Measurements from ENCODE around the gene CALM1. TPM values are rescaled to one million over a fixed set of nuclear protein-coding genes. Genes with fewer than 3 reads are reported as not detected.

Gene CALM1
- total and polyA plus RNA-seq, 2 experiments from 2014 or later, result 74.6 to 236 TPM

DNA sequence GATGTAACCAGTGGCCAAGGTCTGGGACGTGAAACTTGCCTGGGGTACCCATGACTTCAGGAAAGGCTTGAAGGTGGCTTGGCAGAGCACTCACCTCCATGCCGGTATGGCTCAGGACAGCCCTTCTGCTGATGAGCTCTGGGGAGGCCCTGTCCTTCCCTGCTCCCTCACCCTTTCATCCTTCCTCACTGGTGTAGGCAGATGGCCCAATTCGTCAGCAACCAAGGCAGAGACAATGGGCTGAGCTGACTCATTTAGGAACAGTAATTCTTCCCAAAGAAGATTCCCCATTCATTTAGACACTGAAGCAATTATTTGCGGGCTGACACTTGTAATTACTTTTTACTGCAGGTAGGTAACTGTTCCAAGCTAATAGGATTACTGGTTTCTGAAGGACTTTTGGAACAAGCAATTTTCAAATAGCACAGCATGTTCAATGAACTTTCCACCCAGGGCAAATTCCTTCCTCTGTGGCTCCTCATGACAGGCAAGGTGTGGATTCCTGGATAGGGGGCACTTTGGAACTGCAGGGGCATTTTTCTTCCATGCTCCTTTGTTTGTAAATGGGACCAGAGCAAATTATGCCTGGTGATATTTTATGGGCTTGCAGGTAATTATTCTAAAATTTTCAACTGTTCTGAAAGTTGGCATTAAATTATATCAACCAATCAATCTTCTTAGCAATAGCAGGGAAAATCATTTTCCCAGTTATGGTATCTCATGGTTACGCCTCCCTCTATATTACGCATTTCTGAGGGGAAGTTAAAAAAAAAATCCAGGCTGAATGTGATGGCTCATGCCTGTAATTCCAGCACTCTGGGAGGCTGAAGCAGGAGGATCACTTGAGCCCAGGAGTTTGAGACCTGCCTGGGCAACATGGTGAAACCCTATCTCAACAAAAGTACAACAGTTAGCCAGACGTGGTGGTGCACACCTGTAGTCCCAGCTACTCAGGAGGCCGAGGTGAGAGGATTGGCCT, 41.0 kb upstream of the CALM1 start:
- DNase-seq (ENCODE audit: low read depth in 1 of 2, low spot score in 1 of 2), result no peak
- Histone ChIP-seq H3K36me3 (no peaks in the 10 kb centered on the region), H3K4me1 (ENCODE audit: low read depth) (no peaks in the 10 kb centered on the region), H3K27ac (no peak overlapping the region), H3K9me3 (ENCODE audit: low read depth) (no peaks in the 10 kb centered on the region), H3K4me3 (no peak overlapping the region), H3K27me3 (no peaks in the 10 kb centered on the region)
- TF ChIP-seq, protein P1, sequence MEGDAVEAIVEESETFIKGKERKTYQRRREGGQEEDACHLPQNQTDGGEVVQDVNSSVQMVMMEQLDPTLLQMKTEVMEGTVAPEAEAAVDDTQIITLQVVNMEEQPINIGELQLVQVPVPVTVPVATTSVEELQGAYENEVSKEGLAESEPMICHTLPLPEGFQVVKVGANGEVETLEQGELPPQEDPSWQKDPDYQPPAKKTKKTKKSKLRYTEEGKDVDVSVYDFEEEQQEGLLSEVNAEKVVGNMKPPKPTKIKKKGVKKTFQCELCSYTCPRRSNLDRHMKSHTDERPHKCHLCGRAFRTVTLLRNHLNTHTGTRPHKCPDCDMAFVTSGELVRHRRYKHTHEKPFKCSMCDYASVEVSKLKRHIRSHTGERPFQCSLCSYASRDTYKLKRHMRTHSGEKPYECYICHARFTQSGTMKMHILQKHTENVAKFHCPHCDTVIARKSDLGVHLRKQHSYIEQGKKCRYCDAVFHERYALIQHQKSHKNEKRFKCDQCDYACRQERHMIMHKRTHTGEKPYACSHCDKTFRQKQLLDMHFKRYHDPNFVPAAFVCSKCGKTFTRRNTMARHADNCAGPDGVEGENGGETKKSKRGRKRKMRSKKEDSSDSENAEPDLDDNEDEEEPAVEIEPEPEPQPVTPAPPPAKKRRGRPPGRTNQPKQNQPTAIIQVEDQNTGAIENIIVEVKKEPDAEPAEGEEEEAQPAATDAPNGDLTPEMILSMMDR (IDR thresholded peaks at IDR 0.05; ENCODE audit: low read depth, low read length), result no peak

DNA sequence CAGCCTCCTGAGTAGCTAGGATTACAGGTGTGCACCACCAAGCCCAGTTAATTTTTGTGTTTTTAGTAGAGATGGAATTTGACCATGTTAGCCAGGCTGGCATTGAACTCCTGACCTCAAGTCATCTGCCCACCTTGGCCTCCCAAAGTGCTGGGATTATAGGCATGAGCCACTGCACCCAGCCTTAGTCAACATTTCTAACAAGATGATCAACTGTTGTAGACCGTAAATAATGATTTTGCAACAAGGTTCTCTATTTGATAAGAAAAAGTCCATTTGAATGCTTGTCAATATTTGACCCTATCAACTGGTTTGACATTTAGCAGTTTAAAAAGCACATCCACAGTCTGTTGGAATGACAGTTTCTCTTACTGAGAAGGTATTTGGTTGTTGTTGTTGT, 39.9 kb upstream of the CALM1 start:
- Histone ChIP-seq H3K27me3 (no peaks in the 10 kb centered on the region), H3K4me1 (ENCODE audit: low read depth) (no peaks in the 10 kb centered on the region), H3K4me3 (no peak overlapping the region), H3K27ac (no peak overlapping the region), H3K36me3 (no peaks in the 10 kb centered on the region), H3K9me3 (ENCODE audit: low read depth) (no peaks in the 10 kb centered on the region)
- TF ChIP-seq, protein P1 (IDR thresholded peaks at IDR 0.05; ENCODE audit: low read depth, low read length), result no peak
- no peak for DNase-seq (ENCODE audit: low read depth in 1 of 2, low spot score in 1 of 2)

DNA sequence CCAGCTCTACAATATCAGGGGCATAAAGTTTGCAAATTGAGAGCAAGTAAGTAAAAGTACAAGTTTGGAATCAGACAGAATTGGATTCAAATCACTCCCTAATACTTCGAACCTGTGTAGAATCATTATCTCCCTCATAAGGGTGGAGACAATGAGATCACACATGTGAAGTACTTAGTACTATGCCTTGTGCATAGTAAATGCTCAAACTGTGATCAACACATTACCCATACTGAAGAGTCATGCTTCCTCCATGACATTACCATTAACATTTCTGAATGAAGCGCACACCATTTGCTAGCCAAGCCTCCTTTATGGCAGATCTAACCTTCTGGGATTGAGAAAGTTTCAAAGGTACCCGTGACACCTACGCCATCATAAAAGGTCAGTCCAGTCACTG, 38.5 kb upstream of the CALM1 start:
- Histone ChIP-seq H3K4me3 (no peak overlapping the region), H3K27ac (no peak overlapping the region), H3K4me1 (ENCODE audit: low read depth) (no peaks in the 10 kb centered on the region), H3K27me3 (no peaks in the 10 kb centered on the region), H3K9me3 (ENCODE audit: low read depth) (no peaks in the 10 kb centered on the region), H3K36me3 (no peaks in the 10 kb centered on the region)
- DNase-seq (ENCODE audit: low read depth in 1 of 2, low spot score in 1 of 2), result no peak
- TF ChIP-seq, protein P1 (IDR thresholded peaks at IDR 0.05; ENCODE audit: low read depth, low read length), result no peak

DNA sequence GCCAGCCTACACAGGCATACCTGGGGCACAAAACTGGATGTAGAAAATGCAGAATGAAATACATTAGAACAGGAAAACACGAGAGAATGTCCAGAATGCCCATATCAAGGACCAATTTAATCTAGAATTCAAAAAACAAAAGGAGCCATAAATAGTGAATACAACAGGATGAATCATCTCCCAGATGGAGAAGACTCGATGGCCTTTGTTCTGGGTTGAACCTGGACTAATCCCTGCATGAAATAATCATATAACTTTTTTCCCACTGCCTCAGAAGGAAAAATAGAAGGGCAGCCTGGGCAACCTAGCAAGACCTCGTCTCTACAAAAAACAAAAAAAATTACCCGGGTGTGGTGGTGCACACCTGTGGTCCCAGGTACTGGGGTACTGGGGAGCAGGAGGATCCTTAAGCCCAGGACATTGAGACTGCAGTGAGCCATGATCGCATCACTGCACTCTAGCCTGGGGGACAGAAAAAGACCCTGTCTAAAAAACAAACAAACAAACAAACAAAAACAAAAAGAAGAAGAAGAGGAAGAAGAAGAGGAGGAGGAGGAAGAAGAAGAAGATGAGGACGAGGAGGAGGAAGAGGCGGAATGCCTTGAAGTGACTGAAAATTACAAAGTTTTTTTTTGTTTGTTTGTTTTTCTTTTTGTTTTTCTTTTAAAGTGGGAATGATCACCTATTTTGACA, 34.8 kb upstream of the CALM1 start:
- H3K4me3 ChIP-seq, result no peak overlapping the region
- H3K27me3 ChIP-seq, result no peaks in the 10 kb centered on the region
- no peaks in the 10 kb centered on the region for H3K9me3 ChIP-seq (ENCODE audit: low read depth)
- DNase-seq (ENCODE audit: low read depth in 1 of 2, low spot score in 1 of 2), result no peak
- TF ChIP-seq, protein P1 (IDR thresholded peaks at IDR 0.05; ENCODE audit: low read depth, low read length), result no peak
- H3K27ac ChIP-seq, result no peak overlapping the region
- H3K36me3 ChIP-seq, result no peaks in the 10 kb centered on the region
- no peaks in the 10 kb centered on the region for H3K4me1 ChIP-seq (ENCODE audit: low read depth)

DNA sequence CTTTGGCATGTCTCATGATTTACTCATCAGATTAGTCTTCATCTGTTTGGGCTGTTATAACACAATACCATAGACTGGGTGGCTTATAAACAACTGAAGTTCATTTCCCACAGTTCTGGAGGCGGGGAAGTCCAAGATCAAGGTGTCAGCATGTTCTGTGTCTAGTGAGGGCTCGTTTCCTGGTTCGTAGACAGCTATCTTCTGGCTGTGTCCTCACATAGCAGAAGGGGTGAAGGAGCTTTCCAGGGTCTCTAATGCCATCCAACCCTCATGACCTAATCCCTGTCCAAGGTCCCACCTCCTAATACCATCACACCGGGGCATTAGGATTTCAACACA, 34.3 kb upstream of the CALM1 start:
- Histone ChIP-seq H3K36me3 (no peaks in the 10 kb centered on the region), H3K27ac (no peak overlapping the region), H3K4me3 (no peak overlapping the region), H3K9me3 (ENCODE audit: low read depth) (no peaks in the 10 kb centered on the region), H3K27me3 (no peaks in the 10 kb centered on the region), H3K4me1 (ENCODE audit: low read depth) (no peaks in the 10 kb centered on the region)
- no peak for DNase-seq (ENCODE audit: low read depth in 1 of 2, low spot score in 1 of 2)
- TF ChIP-seq, protein P1 (IDR thresholded peaks at IDR 0.05; ENCODE audit: low read depth, low read length), result no peak

Measured in cardiac muscle cell (in vitro differentiated cells and primary cell).